B cell (primary cell): Measurements from ENCODE around the gene ICAM5. TPM values are rescaled to one million over a fixed set of nuclear protein-coding genes. Genes with fewer than 3 reads are reported as not detected.

ENCODE experiments used
- ATAC-seq: fragments of 200-7000 bp; cut with Tn5 transposase; one replicate; pipeline ENCODE4 v1.10.0; 2021; ENCODE audit warnings: low read depth, mild to moderate bottlenecking, moderate number of reproducible peaks, moderate library complexity
- CTCF ChIA-PET: fragments of 350-600 bp; sonication (Branson Sonifier 250); formaldehyde crosslinking; loops from one replicate; lab custom pipeline; 2021; ENCODE audit warnings: antibody characterized with exemption, inconsistent platforms; lab: Charles Lee
- POLR2A ChIA-PET: fragments of 350-600 bp; sonication (Branson Sonifier 250); formaldehyde crosslinking; loops from one replicate; lab custom pipeline; 2021; ENCODE audit warnings: antibody characterized with exemption; lab: Charles Lee
- DNase-seq: peaks from one replicate; pipeline ENCODE4 v3.0.0; 2013
- H2AFZ ChIP-seq: 2 replicates; pipeline ENCODE4 v1.6.1; 2012; ENCODE audit warnings: mild to moderate bottlenecking, low read depth, low read length; ENCODE audit not compliant: insufficient read depth, poor library complexity, severe bottlenecking
- H3K27ac ChIP-seq, 2 donors: 1 replicate in 1 of 2; 2 replicates in 1 of 2; pipeline ENCODE4 v1.5.1; 2012 to 2013; ENCODE audit warnings: low read length in 2 of 2, mild to moderate bottlenecking in 2 of 2, moderate library complexity in 1 of 2
- H3K27me3 ChIP-seq, 4 experiments: fragments of 200-600 bp in 1 of 4; sonication (generic) in 1 of 4; replicated peaks in 1 of 4; 1 replicate in 2 of 4; 2 replicates in 2 of 4; pipeline versions ENCODE4 v1.6.1 to v1.7.0; 2013 to 2016; ENCODE audit warnings: low read length in 3 of 4, mild to moderate bottlenecking in 2 of 4, mixed read lengths in 1 of 4, moderate library complexity in 1 of 4; ENCODE audit not compliant: insufficient read depth in 4 of 4, control insufficient read depth in 3 of 4; ENCODE audit errors: control extremely low read depth in 1 of 4
- H3K36me3 ChIP-seq, 2 experiments: replicated peaks in 1 of 2; 1 replicate in 1 of 2; 2 replicates in 1 of 2; pipeline versions ENCODE4 v1.6.1 to v1.7.1; 2013; ENCODE audit warnings: low read length in 1 of 2; ENCODE audit not compliant: insufficient read depth in 2 of 2, control insufficient read depth in 1 of 2; ENCODE audit errors: control extremely low read depth in 1 of 2, extremely low read depth in 1 of 2
- H3K4me1 ChIP-seq, 2 donors: fragments of 200-600 bp in 1 of 2; sonication (generic) in 1 of 2; 1 replicate in 1 of 2; 2 replicates in 1 of 2; pipeline versions ENCODE4 v1.5.1 to v1.6.1; 2013 to 2017; ENCODE audit warnings: low read length in 2 of 2; ENCODE audit not compliant: control insufficient read depth in 2 of 2, insufficient read depth in 2 of 2
- H3K4me2 ChIP-seq: replicated peaks from 2 replicates; pipeline ENCODE3; 2012; ENCODE audit warnings: mild to moderate bottlenecking, low read depth, low read length; ENCODE audit not compliant: poor library complexity, severe bottlenecking
- H3K4me3 ChIP-seq, 5 experiments: fragments of 200-600 bp in 1 of 5; sonication (generic) in 1 of 5; 1 replicate in 3 of 5; 2 replicates in 2 of 5; pipeline versions ENCODE4 v1.5.1 to v1.7.0; 2011 to 2016; ENCODE audit warnings: low read length in 4 of 5, mild to moderate bottlenecking in 4 of 5, low read depth in 2 of 5, control low read depth in 1 of 5, moderate library complexity in 1 of 5; ENCODE audit not compliant: insufficient read depth in 1 of 5; ENCODE audit errors: control extremely low read depth in 1 of 5, extremely low read depth in 1 of 5
- H3K79me2 ChIP-seq: fragments of 200-600 bp; sonication (generic); one replicate; pipeline ENCODE4 v1.6.0; 2016; ENCODE audit warnings: low read length; ENCODE audit not compliant: control insufficient read depth, insufficient read depth
- H3K9ac ChIP-seq: fragments of 200-600 bp; sonication (generic); 2 replicates; pipeline ENCODE4 v1.6.1; 2017; ENCODE audit warnings: mild to moderate bottlenecking, low read length, moderate library complexity
- H3K9me3 ChIP-seq, 3 donors: one replicate each; pipeline versions ENCODE4 v1.6.1 to v1.7.1; 2013; ENCODE audit warnings: low read length in 2 of 3; ENCODE audit not compliant: control insufficient read depth in 2 of 3, insufficient read depth in 1 of 3; ENCODE audit errors: control extremely low read depth in 1 of 3
- H4K20me1 ChIP-seq: 2 replicates; pipeline ENCODE4 v1.6.0; 2012; ENCODE audit warnings: mild to moderate bottlenecking, low read length; ENCODE audit not compliant: insufficient read depth, control insufficient read depth, poor library complexity, severe bottlenecking
- H3K27ac Mint-ChIP-seq: one replicate; pipeline ENCODE4 v1.8.0; 2021; ENCODE audit warnings: mixed read lengths
- H3K27me3 Mint-ChIP-seq: one replicate; pipeline ENCODE4 v1.8.0; 2021; ENCODE audit warnings: mixed read lengths
- H3K4me1 Mint-ChIP-seq: one replicate; pipeline ENCODE4 v1.8.0; 2021; ENCODE audit warnings: mixed read lengths
- H3K4me3 Mint-ChIP-seq: one replicate; pipeline ENCODE4 v1.8.0; 2021; ENCODE audit warnings: mixed read lengths
- H3K9me3 Mint-ChIP-seq: one replicate; pipeline ENCODE4 v1.8.0; 2022; ENCODE audit warnings: mixed read lengths; ENCODE audit not compliant: insufficient read depth
- CTCF ChIP-seq: fragments of 200-600 bp; IDR thresholded peaks from one replicate; pipeline ENCODE4 v1.8.0; 2022; ENCODE audit warnings: antibody characterized with exemption, mild to moderate bottlenecking
- EZH2 ChIP-seq: IDR thresholded peaks from 2 replicates; pipeline ENCODE4 v1.6.1; 2012; ENCODE audit warnings: borderline replicate concordance, low read depth, mild to moderate bottlenecking, moderate library complexity, low read length; ENCODE audit not compliant: insufficient read depth, poor library complexity, severe bottlenecking
- WGBS: methylation state at CpG from one replicate; pipeline ENCODE4 v1.1.5; 2013; ENCODE audit warnings: missing lambda C conversion rate; ENCODE audit not compliant: insufficient coverage; 5-methylcytosine and 5-hydroxymethylcytosine counted together
- intact Hi-C: fragments of 100-400 bp; cut with micrococcal nuclease; formaldehyde crosslinking; loops from one replicate; pipeline ENCODE4 v1.10.0; 2022
- polyA plus RNA-seq: library from polyadenylated mRNA; depleted of rRNA; stranded (reverse); fragments of >200 nt; gene quantifications from 2 replicates; pipeline ENCODE4 v1.2.3, GENCODE V29; 2012
- total RNA-seq, 2 donors: library from RNA; stranded (reverse); fragments of 120-200 nt in 1 of 2; gene quantifications; 1 replicate in 1 of 2; 2 replicates in 1 of 2; pipeline versions ENCODE4 v1.2.3 to v1.2.4, GENCODE V29; 2013 to 2022

Gene ICAM5
- total and polyA plus RNA-seq, 2 donors (not counting 1 experiment from before 2014, with no cell fraction given) = 0.54 TPM; not detected in 1

DNA sequence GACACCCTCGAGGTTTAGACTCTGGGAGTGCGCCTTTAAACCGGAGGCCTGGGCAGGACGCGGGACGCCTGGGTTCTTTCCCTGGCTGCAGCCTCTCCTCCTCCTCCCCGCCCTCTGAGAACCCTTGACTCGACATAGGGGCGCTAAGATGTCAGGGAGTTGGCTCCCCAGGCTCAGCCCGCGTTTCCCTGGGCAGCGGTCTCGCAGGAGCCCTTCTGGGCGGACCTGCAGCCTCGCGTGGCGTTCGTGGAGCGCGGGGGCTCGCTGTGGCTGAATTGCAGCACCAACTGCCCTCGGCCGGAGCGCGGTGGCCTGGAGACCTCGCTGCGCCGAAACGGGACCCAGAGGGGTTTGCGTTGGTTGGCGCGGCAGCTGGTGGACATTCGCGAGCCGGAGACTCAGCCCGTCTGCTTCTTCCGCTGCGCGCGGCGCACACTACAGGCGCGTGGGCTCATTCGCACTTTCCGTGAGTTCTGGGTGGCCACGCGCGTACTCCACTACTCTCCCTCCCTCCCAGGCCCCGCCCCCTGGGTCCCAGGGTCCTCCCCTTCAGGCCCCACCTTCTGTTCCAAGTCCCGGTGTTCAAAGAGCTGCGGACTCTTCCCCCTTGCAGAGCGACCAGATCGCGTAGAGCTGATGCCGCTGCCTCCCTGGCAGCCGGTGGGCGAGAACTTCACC lies 1.3 kb downstream of the ICAM5 start:
- H3K4me3 ChIP-seq = peak overlapping the region in 4 of 5 experiments; percentile 33 to 63 (median 42)
- H3K36me3 ChIP-seq = peaks cover 0 to 2% of the 10 kb centered on the region in 2 experiments
- Mint-ChIP-seq H3K4me1 (peaks cover 80% of the 10 kb centered on the region), H3K27ac (peak overlapping the region; percentile 26), H3K27me3 (peaks cover 45% of the 10 kb centered on the region), H3K9me3 (no peaks in the 10 kb centered on the region), H3K4me3 (peak overlapping the region; percentile 87)
- intact Hi-C loops = loop anchor here (1.0 kb wide), 1 partner anchor 21 kb away; no protein-coding TSS in a partner anchor
- WGBS = 1% methylated on average over 57 of the region's 57 CpGs
- H3K79me2 ChIP-seq = no peaks in the 10 kb centered on the region
- ChIA-PET CTCF (interaction anchor here (0.8 to 8.5 kb wide), 9 partner anchors 11 to 135 kb away, joined by 3 to 116 read pairs (median 5); partner anchors contain the start of genes ICAM1 and TYK2), POLR2A (interaction anchor here (0.6 to 1.1 kb wide), 4 partner anchors 21 to 186 kb away, joined by 3 to 6 read pairs (median 4); partner anchors contain the start of genes ICAM1 and RAVER1)
- peak overlapping the region; percentile 66 for H2AFZ ChIP-seq
- H3K9me3 ChIP-seq = peaks cover 0 to 75% (median 0%) of the 10 kb centered on the region in 3 donors
- H3K9ac ChIP-seq = peak overlapping the region; percentile 64
- H4K20me1 ChIP-seq = peaks cover 29% of the 10 kb centered on the region
- ATAC-seq (peak; percentile 16), DNase-seq (peak; percentile 76)
- no peak overlapping the region for H3K27ac ChIP-seq
- peaks cover 97 to 100% of the 10 kb centered on the region in 2 donors for H3K4me1 ChIP-seq
- H3K4me2 ChIP-seq = peak overlapping the region; percentile 96
- TF ChIP-seq CTCF (no peak), EZH2 (no peak)
- peaks cover 0 to 92% (median 61%) of the 10 kb centered on the region in 4 experiments for H3K27me3 ChIP-seq
